GM12875 (cell line): ENCODE measurements around the gene HCN2.

Source experiments
- H3K4me3 ChIP-seq: one replicate; pipeline ENCODE4 v1.5.1; 2011; ENCODE audit warnings: low read depth, low read length, control low read depth
- CTCF ChIP-seq: IDR thresholded peaks from 2 replicates; pipeline ENCODE4 v1.5.1; 2011; ENCODE audit warnings: low read depth, mild to moderate bottlenecking, control low read depth, inconsistent platforms, low read length, moderate library complexity, borderline replicate concordance; ENCODE audit not compliant: insufficient read depth

HCN2 gene

GRCh38 chr19:663682-664117 lies 74.0 kb downstream of the HCN2 start:
- H3K4me3 ChIP-seq, result peak overlapping the region; percentile 69
- TF ChIP-seq CTCF, result no peak

GRCh38 chr19:664913-665443 lies 75.3 kb downstream of the HCN2 start:
- H3K4me3 ChIP-seq, result no peak overlapping the region
- TF ChIP-seq CTCF, result peak; percentile 92
